ENCODE results near the gene ARHGAP28.

ARHGAP28 gene

GRCh38 chr18:6784046-6784445 lies 54.5 kb downstream of the ARHGAP28 start:
- DNase-seq (ENCODE audit: low read depth), result no peak
- no peak for TF ChIP-seq CTCF (IDR thresholded peaks at IDR 0.05; ENCODE audit: control insufficient read depth, extremely low read depth, insufficient read depth)
- H3K4me3 ChIP-seq (ENCODE audit: low read depth, low read length), result no peak overlapping the region

- TF ChIP-seq CTCF (IDR thresholded peaks at IDR 0.05; ENCODE audit: control insufficient read depth, extremely low read depth, insufficient read depth), result no peak
- DNase-seq (ENCODE audit: low read depth), result no peak
- no peak overlapping the region for H3K4me3 ChIP-seq (ENCODE audit: low read depth, low read length)
Measured at GRCh38 chr18:6785001-6785400, 55.5 kb downstream of the ARHGAP28 start.

- no peak for DNase-seq (ENCODE audit: low read depth)
- H3K4me3 ChIP-seq (ENCODE audit: low read depth, low read length), result no peak overlapping the region
- TF ChIP-seq CTCF (IDR thresholded peaks at IDR 0.05; ENCODE audit: control insufficient read depth, extremely low read depth, insufficient read depth), result no peak
Measured at GRCh38 chr18:6785411-6785810, 55.9 kb downstream of the ARHGAP28 start.

GRCh38 chr18:6792391-6792790 lies 62.9 kb downstream of the ARHGAP28 start:
- DNase-seq (ENCODE audit: low read depth), result no peak
- no peak for TF ChIP-seq CTCF (IDR thresholded peaks at IDR 0.05; ENCODE audit: control insufficient read depth, extremely low read depth, insufficient read depth)

GRCh38 chr18:6793455-6793854 lies 63.9 kb downstream of the ARHGAP28 start:
- DNase-seq (ENCODE audit: low read depth), result no peak
- no peak overlapping the region for H3K4me3 ChIP-seq (ENCODE audit: low read depth, low read length)
- TF ChIP-seq CTCF (IDR thresholded peaks at IDR 0.05; ENCODE audit: control insufficient read depth, extremely low read depth, insufficient read depth), result no peak

More at GRCh38 chr18:6792391-6792790, 62.9 kb downstream of the ARHGAP28 start:
- no peak overlapping the region for H3K4me3 ChIP-seq (ENCODE audit: low read depth, low read length)

GRCh38 chr18:6793986-6794385 lies 64.5 kb downstream of the ARHGAP28 start:
- H3K4me3 ChIP-seq (ENCODE audit: low read depth, low read length), result no peak overlapping the region
- TF ChIP-seq CTCF (IDR thresholded peaks at IDR 0.05; ENCODE audit: control insufficient read depth, extremely low read depth, insufficient read depth), result no peak
- DNase-seq (ENCODE audit: low read depth), result no peak

- H3K4me3 ChIP-seq (ENCODE audit: low read depth, low read length), result no peak overlapping the region
- TF ChIP-seq CTCF (IDR thresholded peaks at IDR 0.05; ENCODE audit: control insufficient read depth, extremely low read depth, insufficient read depth), result no peak
- DNase-seq (ENCODE audit: low read depth), result no peak
Measured at GRCh38 chr18:6795307-6795706, 65.8 kb downstream of the ARHGAP28 start.

All from LNCaP clone FGC (cell line).